ENCODE measurements around the gene SLC27A5. TPM values are rescaled to one million over a fixed set of nuclear protein-coding genes. Genes with fewer than 3 reads are reported as not detected.
"Not testable (repeated sequence)": the region's sequence is repeated elsewhere in the genome, so short reads cannot be mapped to it uniquely, and the experiment has no call there.

Gene SLC27A5
- total RNA-seq, 2 donors from 2014 or later, result 6.6 to 7.7 TPM

GRCh38 chr19:58510084-58510862 lies 1.5 kb downstream of the SLC27A5 start:
- ATAC-seq, result no peak
- H3K9me3 ChIP-seq (ENCODE audit: control insufficient read depth, low read length, poor library complexity, severe bottlenecking), result no peaks in the 10 kb centered on the region
- Mint-ChIP-seq H3K27ac (peak overlapping the region; percentile 3), H3K27me3 (no peaks in the 10 kb centered on the region), H3K36me3 (ENCODE audit: low read depth) (no peaks in the 10 kb centered on the region), H3K4me3 (no peak overlapping the region), H3K4me1 (peaks cover 7% of the 10 kb centered on the region)
- no peak for DNase-seq

GRCh38 chr19:58509731-58510083 lies 2.1 kb downstream of the SLC27A5 start:
- no peaks in the 10 kb centered on the region for H3K9me3 ChIP-seq (ENCODE audit: control insufficient read depth, low read length, poor library complexity, severe bottlenecking)
- Mint-ChIP-seq H3K27me3 (no peaks in the 10 kb centered on the region), H3K4me3 (no peak overlapping the region), H3K36me3 (ENCODE audit: low read depth) (no peaks in the 10 kb centered on the region), H3K27ac (no peak overlapping the region), H3K4me1 (peaks cover 5% of the 10 kb centered on the region)
- DNase-seq (no peak), ATAC-seq (no peak)

GRCh38 chr19:58507602-58508223 lies 4.1 kb downstream of the SLC27A5 start:
- not testable (repeated sequence) for DNase-seq

GRCh38 chr19:58500242-58500641 lies 11.6 kb downstream of the SLC27A5 start:
- DNase-seq (no peak), ATAC-seq (no peak)
- peaks cover 17% of the 10 kb centered on the region for H3K4me1 Mint-ChIP-seq
- no peak overlapping the region for H3K4me3 Mint-ChIP-seq
- no peaks in the 10 kb centered on the region for H3K27me3 Mint-ChIP-seq
- H3K9me3 ChIP-seq (ENCODE audit: control insufficient read depth, low read length, poor library complexity, severe bottlenecking), result no peaks in the 10 kb centered on the region
- no peaks in the 10 kb centered on the region for H3K36me3 Mint-ChIP-seq (ENCODE audit: low read depth)
- H3K27ac Mint-ChIP-seq, result no peak overlapping the region

More at GRCh38 chr19:58507602-58508223, 4.1 kb downstream of the SLC27A5 start:
- not testable (repeated sequence) for H3K36me3 Mint-ChIP-seq (ENCODE audit: low read depth); H3K27me3 Mint-ChIP-seq; H3K9me3 ChIP-seq (ENCODE audit: control insufficient read depth, low read length, poor library complexity, severe bottlenecking); H3K27ac Mint-ChIP-seq; ATAC-seq; H3K4me1 Mint-ChIP-seq; H3K4me3 Mint-ChIP-seq

GRCh38 chr19:58499021-58499927 lies 12.5 kb downstream of the SLC27A5 start:
- H3K4me3 Mint-ChIP-seq, result peak overlapping the region; percentile 87
- H3K27me3 Mint-ChIP-seq, result no peaks in the 10 kb centered on the region
- H3K36me3 Mint-ChIP-seq (ENCODE audit: low read depth), result no peaks in the 10 kb centered on the region
- peak overlapping the region; percentile 61 for H3K27ac Mint-ChIP-seq
- ATAC-seq (peak; percentile 89), DNase-seq (peak; percentile 78 to 90 (median 85))
- H3K9me3 ChIP-seq (ENCODE audit: control insufficient read depth, low read length, poor library complexity, severe bottlenecking), result no peaks in the 10 kb centered on the region
- H3K4me1 Mint-ChIP-seq, result peaks cover 17% of the 10 kb centered on the region

- H3K27me3 Mint-ChIP-seq, result no peaks in the 10 kb centered on the region
- no peaks in the 10 kb centered on the region for H3K9me3 ChIP-seq (ENCODE audit: control insufficient read depth, low read length, poor library complexity, severe bottlenecking)
- H3K36me3 Mint-ChIP-seq (ENCODE audit: low read depth), result no peaks in the 10 kb centered on the region
- ATAC-seq, result no peak
- H3K4me1 Mint-ChIP-seq, result peaks cover 17% of the 10 kb centered on the region
- H3K27ac Mint-ChIP-seq, result peak overlapping the region; percentile 61
- DNase-seq, result no peak
- peak overlapping the region; percentile 87 for H3K4me3 Mint-ChIP-seq
Observed at GRCh38 chr19:58498316-58499020, 13.3 kb downstream of the SLC27A5 start.

- H3K4me1 Mint-ChIP-seq, result peaks cover 17% of the 10 kb centered on the region
- no peak overlapping the region for H3K27ac Mint-ChIP-seq
- H3K9me3 ChIP-seq (ENCODE audit: control insufficient read depth, low read length, poor library complexity, severe bottlenecking), result no peaks in the 10 kb centered on the region
- no peak overlapping the region for H3K4me3 Mint-ChIP-seq
- ATAC-seq (no peak), DNase-seq (no peak)
- H3K36me3 Mint-ChIP-seq (ENCODE audit: low read depth), result no peaks in the 10 kb centered on the region
- no peaks in the 10 kb centered on the region for H3K27me3 Mint-ChIP-seq
Observed at GRCh38 chr19:58497634-58498170, 14.1 kb downstream of the SLC27A5 start.

GRCh38 chr19:58492265-58492664 lies 19.5 kb downstream of the SLC27A5 start:
- H3K9me3 ChIP-seq (ENCODE audit: control insufficient read depth, low read length, poor library complexity, severe bottlenecking), result no peaks in the 10 kb centered on the region
- Mint-ChIP-seq H3K4me1 (peaks cover 4% of the 10 kb centered on the region), H3K4me3 (no peak overlapping the region), H3K36me3 (ENCODE audit: low read depth) (no peaks in the 10 kb centered on the region), H3K27me3 (no peaks in the 10 kb centered on the region), H3K27ac (no peak overlapping the region)
- ATAC-seq, result no peak
- DNase-seq, result no peak

- ATAC-seq, result no peak
- no peaks in the 10 kb centered on the region for H3K4me1 Mint-ChIP-seq
- no peaks in the 10 kb centered on the region for H3K27me3 Mint-ChIP-seq
- H3K4me3 Mint-ChIP-seq, result no peak overlapping the region
- DNase-seq, result no peak
- no peaks in the 10 kb centered on the region for H3K9me3 ChIP-seq (ENCODE audit: control insufficient read depth, low read length, poor library complexity, severe bottlenecking)
- H3K27ac Mint-ChIP-seq, result no peak overlapping the region
- no peaks in the 10 kb centered on the region for H3K36me3 Mint-ChIP-seq (ENCODE audit: low read depth)
Observed at GRCh38 chr19:58491393-58491792, 20.4 kb downstream of the SLC27A5 start.

- not testable (repeated sequence) for DNase-seq; H3K4me3 Mint-ChIP-seq; ATAC-seq; H3K9me3 ChIP-seq (ENCODE audit: control insufficient read depth, low read length, poor library complexity, severe bottlenecking); H3K27me3 Mint-ChIP-seq; H3K27ac Mint-ChIP-seq; H3K36me3 Mint-ChIP-seq (ENCODE audit: low read depth); H3K4me1 Mint-ChIP-seq
Observed at GRCh38 chr19:58484349-58484748, 27.4 kb downstream of the SLC27A5 start.

- H3K27me3 Mint-ChIP-seq, result no peaks in the 10 kb centered on the region
- H3K27ac Mint-ChIP-seq, result no peak overlapping the region
- peaks cover 2% of the 10 kb centered on the region for H3K4me1 Mint-ChIP-seq
- H3K36me3 Mint-ChIP-seq (ENCODE audit: low read depth), result peaks cover 3% of the 10 kb centered on the region
- DNase-seq, result no peak
- no peak overlapping the region for H3K4me3 Mint-ChIP-seq
- no peak for ATAC-seq
- no peaks in the 10 kb centered on the region for H3K9me3 ChIP-seq (ENCODE audit: control insufficient read depth, low read length, poor library complexity, severe bottlenecking)
Observed at GRCh38 chr19:58483776-58484175, 28.0 kb downstream of the SLC27A5 start.

- Mint-ChIP-seq H3K27me3 (no peaks in the 10 kb centered on the region), H3K27ac (no peak overlapping the region), H3K36me3 (ENCODE audit: low read depth) (peaks cover 3% of the 10 kb centered on the region), H3K4me3 (no peak overlapping the region), H3K4me1 (peaks cover 5% of the 10 kb centered on the region)
- DNase-seq, result no peak
- H3K9me3 ChIP-seq (ENCODE audit: control insufficient read depth, low read length, poor library complexity, severe bottlenecking), result no peaks in the 10 kb centered on the region
- ATAC-seq, result no peak
Observed at GRCh38 chr19:58482372-58482771, 29.4 kb downstream of the SLC27A5 start.

Measured in T-helper 17 cell (primary cell).